Peyer's patch (tissue), 4 donors: ENCODE measurements around the gene KCNC1.

Experiments used
- CTCF ChIP-seq, 6 experiments: fragments of 450-650 bp in 4 of 6; fragments of 200-600 bp in 2 of 6; sonication (generic) in 1 of 6; IDR thresholded peaks; one replicate each; pipeline ENCODE4 v1.5.1; 2017 to 2019; ENCODE audit warnings: antibody characterized with exemption in 6 of 6, mild to moderate bottlenecking in 3 of 6, moderate library complexity in 1 of 6
- POLR2A ChIP-seq, 2 donors: fragments of 450-650 bp; IDR thresholded peaks; one replicate each; pipeline ENCODE4 v1.5.1; 2017; ENCODE audit warnings: antibody characterized with exemption in 2 of 2, mild to moderate bottlenecking in 2 of 2, moderate library complexity in 2 of 2

- TF ChIP-seq CTCF (IDR thresholded peaks at IDR 0.05): no peak
- TF ChIP-seq POLR2A (IDR thresholded peaks at IDR 0.05): no peak
Observed at GRCh38 chr11:17695454-17696441, 38.8 kb upstream of the KCNC1 start.
